H9 (cell line): ENCODE results near the gene AEBP2. TPM values are rescaled to one million over a fixed set of nuclear protein-coding genes. Genes with fewer than 3 reads are reported as not detected.
A peak's percentile ranks its signal among the peaks of the same experiment; 100 is the strongest.

ENCODE experiments used
- DNase-seq: peaks from one replicate; pipeline ENCODE4 v3.0.0-alpha.2; 2017
- H2AFZ ChIP-seq: one replicate; pipeline ENCODE4 v1.6.1; 2013; ENCODE audit warnings: mild to moderate bottlenecking, low read length, control low read depth, moderate library complexity
- H2AK5ac ChIP-seq: 2 replicates; pipeline ENCODE4 v1.6.1; 2013; ENCODE audit warnings: low read length, control low read depth, mixed read lengths; ENCODE audit not compliant: insufficient read length
- H2BK120ac ChIP-seq: one replicate; pipeline ENCODE4 v1.6.1; 2013; ENCODE audit warnings: low read depth, mild to moderate bottlenecking, low read length, control low read depth, inconsistent platforms; ENCODE audit not compliant: poor library complexity, severe bottlenecking
- H2BK12ac ChIP-seq: 2 replicates; pipeline ENCODE4 v1.6.1; 2013; ENCODE audit warnings: low read length, control low read depth, mixed read lengths, low read depth; ENCODE audit not compliant: insufficient read length
- H2BK15ac ChIP-seq: 2 replicates; pipeline ENCODE4 v1.6.1; 2013; ENCODE audit warnings: low read depth, low read length, control low read depth
- H2BK20ac ChIP-seq: one replicate; pipeline ENCODE4 v1.6.1; 2013; ENCODE audit warnings: low read depth, mild to moderate bottlenecking, low read length, control low read depth, inconsistent platforms; ENCODE audit not compliant: poor library complexity, severe bottlenecking
- H2BK5ac ChIP-seq: 2 replicates; pipeline ENCODE4 v1.6.1; 2013; ENCODE audit warnings: low read length, control low read depth, mixed read lengths; ENCODE audit not compliant: insufficient read length
- H3K14ac ChIP-seq: 2 replicates; pipeline ENCODE4 v1.6.1; 2013; ENCODE audit warnings: low read length, control low read depth; ENCODE audit not compliant: insufficient read depth
- H3K18ac ChIP-seq: 2 replicates; pipeline ENCODE4 v1.6.1; 2013; ENCODE audit warnings: low read depth, mild to moderate bottlenecking, mixed read lengths, low read length, control low read depth; ENCODE audit not compliant: insufficient read length
- H3K23ac ChIP-seq: 2 replicates; pipeline ENCODE4 v1.6.1; 2013; ENCODE audit warnings: low read length, control low read depth, mixed read lengths, low read depth; ENCODE audit not compliant: insufficient read length
- H3K23me2 ChIP-seq: 2 replicates; pipeline ENCODE4 v1.6.1; 2013; ENCODE audit warnings: low read depth, mild to moderate bottlenecking, mixed read lengths, low read length, control low read depth; ENCODE audit not compliant: insufficient read length, poor library complexity, severe bottlenecking
- H3K27ac ChIP-seq: 2 replicates; pipeline ENCODE4 v1.5.1; 2013; ENCODE audit warnings: low read length, control low read depth, mixed read lengths, low read depth; ENCODE audit not compliant: insufficient read length
- H3K27me3 ChIP-seq: 2 replicates; pipeline ENCODE4 v1.6.1; 2013; ENCODE audit warnings: low read length, control low read depth, inconsistent platforms; ENCODE audit not compliant: insufficient read depth
- H3K4ac ChIP-seq: 2 replicates; pipeline ENCODE4 v1.6.1; 2013; ENCODE audit warnings: low read depth, mild to moderate bottlenecking, control low read depth, inconsistent platforms, low read length, moderate library complexity
- H3K4me1 ChIP-seq: 2 replicates; pipeline ENCODE4 v1.6.1; 2013; ENCODE audit warnings: low read length, control low read depth, inconsistent platforms; ENCODE audit not compliant: insufficient read depth
- H3K4me2 ChIP-seq: 2 replicates; pipeline ENCODE4 v1.6.1; 2013; ENCODE audit warnings: low read length, control low read depth, mixed read lengths; ENCODE audit not compliant: insufficient read length, insufficient read depth
- H3K56ac ChIP-seq: 2 replicates; pipeline ENCODE4 v1.6.1; 2013; ENCODE audit warnings: low read depth, mild to moderate bottlenecking, mixed read lengths, low read length, control low read depth; ENCODE audit not compliant: insufficient read length
- H3K79me1 ChIP-seq: 2 replicates; pipeline ENCODE4 v1.6.1; 2013; ENCODE audit warnings: low read depth, mild to moderate bottlenecking, moderate library complexity, low read length, control low read depth, inconsistent platforms; ENCODE audit not compliant: insufficient read depth, poor library complexity, severe bottlenecking
- H3K79me2 ChIP-seq: 2 replicates; pipeline ENCODE4 v1.6.1; 2013; ENCODE audit warnings: low read length, control low read depth, inconsistent platforms; ENCODE audit not compliant: insufficient read depth
- H3K9ac ChIP-seq: 2 replicates; pipeline ENCODE4 v1.6.1; 2013; ENCODE audit warnings: low read length, control low read depth, mixed read lengths; ENCODE audit not compliant: insufficient read length; ENCODE audit errors: extremely low read depth
- H3K9me3 ChIP-seq: one replicate; pipeline ENCODE4 v1.6.1; 2013; ENCODE audit warnings: low read depth, low read length, inconsistent platforms; ENCODE audit not compliant: control insufficient read depth
- H3T11ph ChIP-seq: one replicate; pipeline ENCODE4 v1.6.1; 2013; ENCODE audit warnings: mild to moderate bottlenecking, low read length, control low read depth, inconsistent platforms
- H4K20me1 ChIP-seq: one replicate; pipeline ENCODE4 v1.6.1; 2013; ENCODE audit not compliant: control insufficient read depth, insufficient read length, insufficient read depth
- H4K5ac ChIP-seq: 2 replicates; pipeline ENCODE4 v1.6.1; 2013; ENCODE audit warnings: low read depth, mild to moderate bottlenecking, mixed read lengths, low read length, control low read depth; ENCODE audit not compliant: insufficient read length
- H4K8ac ChIP-seq: replicated peaks from 2 replicates; pipeline ENCODE4 v1.6.1; 2013; ENCODE audit warnings: low read length, control low read depth, mixed read lengths, low read depth; ENCODE audit not compliant: insufficient read length
- H4K91ac ChIP-seq: 2 replicates; pipeline ENCODE4 v1.6.1; 2013; ENCODE audit warnings: low read depth, mild to moderate bottlenecking, moderate library complexity, mixed read lengths, low read length, control low read depth; ENCODE audit not compliant: insufficient read length
- H3K27ac Mint-ChIP-seq, 3 experiments: 2 replicates in 2 of 3; 3 replicates in 1 of 3; pipeline ENCODE4 v1.8.0; 2020 to 2021; ENCODE audit warnings: mixed read lengths in 3 of 3, mild to moderate bottlenecking in 1 of 3, moderate library complexity in 1 of 3
- H3K27me3 Mint-ChIP-seq: 2 replicates; pipeline ENCODE4 v1.8.0; 2021; ENCODE audit warnings: low read depth, mild to moderate bottlenecking, moderate library complexity, mixed read lengths
- H3K36me3 Mint-ChIP-seq, 3 experiments: 2 replicates in 2 of 3; 3 replicates in 1 of 3; pipeline ENCODE4 v1.8.0; 2020 to 2021; ENCODE audit warnings: low read depth in 3 of 3, mixed read lengths in 3 of 3; ENCODE audit not compliant: insufficient read depth in 1 of 3
- H3K4me1 Mint-ChIP-seq, 2 experiments: 2 replicates each; pipeline ENCODE4 v1.8.0; 2020; ENCODE audit warnings: mixed read lengths in 2 of 2
- H3K4me3 Mint-ChIP-seq, 2 experiments: 2 replicates in 1 of 2; 3 replicates in 1 of 2; pipeline ENCODE4 v1.8.0; 2020 to 2021; ENCODE audit warnings: mild to moderate bottlenecking in 2 of 2, mixed read lengths in 2 of 2, moderate library complexity in 1 of 2
- H3K9me3 Mint-ChIP-seq, 2 experiments: 2 replicates in 1 of 2; 3 replicates in 1 of 2; pipeline ENCODE4 v1.8.0; 2020; ENCODE audit warnings: mild to moderate bottlenecking in 2 of 2, mixed read lengths in 2 of 2, moderate library complexity in 1 of 2
- CTCF ChIP-seq: fragments of 200-600 bp; sonication (generic); conservative IDR thresholded peaks from 3 replicates; pipeline ENCODE4 v1.8.0; 2021; ENCODE audit warnings: antibody characterized with exemption, mild to moderate bottlenecking
- WGBS: extraction: QIAGEN DNeasy Blood & Tissue Kit; methylation state at CpG from one replicate; pipeline ENCODE4 v1.1.7; 2013; ENCODE audit warnings: missing lambda C conversion rate, low lambda C conversion rate, mixed read lengths; ENCODE audit not compliant: insufficient read length; ENCODE audit errors: extremely low coverage; 5-methylcytosine and 5-hydroxymethylcytosine counted together
- total RNA-seq: library from RNA; stranded (reverse); gene quantifications from 2 replicates; pipeline ENCODE4 v1.2.1, GENCODE V29; 2021

Gene AEBP2
- total RNA-seq, 1 experiment from 2014 or later: 82.8 TPM

GRCh38 chr12:19465711-19466110 is 26.4 kb downstream of the AEBP2 start:
- no peak overlapping the region for H2AFZ ChIP-seq
- no peak overlapping the region for H3K27ac ChIP-seq
- Mint-ChIP-seq H3K4me1 (peaks cover 2 to 4% of the 10 kb centered on the region in 2 experiments; a peak in 2 of 4 replicates), H3K27ac (peak overlapping the region in 2 of 3 experiments; percentile 86 to 87; a peak in 3 of 7 replicates), H3K27me3 (no peaks in the 10 kb centered on the region), H3K36me3 (peaks cover 46 to 77% (median 73%) of the 10 kb centered on the region in 3 experiments; a peak in 6 of 7 replicates), H3K4me3 (no peak overlapping the region), H3K9me3 (no peaks in the 10 kb centered on the region)
- H3K23me2 ChIP-seq: no peaks in the 10 kb centered on the region
- no peaks in the 10 kb centered on the region for H4K20me1 ChIP-seq
- H3T11ph ChIP-seq: no peak overlapping the region
- H3K23ac ChIP-seq: no peak overlapping the region
- H2BK120ac ChIP-seq: no peak overlapping the region
- no peak overlapping the region for H3K18ac ChIP-seq
- no peak overlapping the region for H3K14ac ChIP-seq
- no peaks in the 10 kb centered on the region for H3K9me3 ChIP-seq
- H2BK5ac ChIP-seq: no peak overlapping the region
- no peak overlapping the region for H2AK5ac ChIP-seq
- H3K27me3 ChIP-seq: no peaks in the 10 kb centered on the region
- DNase-seq: no peak
- WGBS: no CpG with 5 or more reads among the region's 6 CpGs
- no peaks in the 10 kb centered on the region for H3K4me1 ChIP-seq
- no peak overlapping the region for H3K4me2 ChIP-seq
- no peak overlapping the region for H3K4ac ChIP-seq
- H2BK12ac ChIP-seq: no peak overlapping the region
- H4K5ac ChIP-seq: no peak overlapping the region
- H2BK15ac ChIP-seq: no peak overlapping the region
- no peak overlapping the region for H4K8ac ChIP-seq
- no peak overlapping the region for H3K56ac ChIP-seq
- peaks cover 13% of the 10 kb centered on the region; the same call in 1 of the 2 replicates for H3K79me2 ChIP-seq
- no peak for TF ChIP-seq CTCF
- H2BK20ac ChIP-seq: no peak overlapping the region
- peaks cover 7% of the 10 kb centered on the region for H3K79me1 ChIP-seq
- H3K9ac ChIP-seq: no peak overlapping the region
- H4K91ac ChIP-seq: no peak overlapping the region
